ENCODE data around the gene PEAR1.

Gene PEAR1

DNA sequence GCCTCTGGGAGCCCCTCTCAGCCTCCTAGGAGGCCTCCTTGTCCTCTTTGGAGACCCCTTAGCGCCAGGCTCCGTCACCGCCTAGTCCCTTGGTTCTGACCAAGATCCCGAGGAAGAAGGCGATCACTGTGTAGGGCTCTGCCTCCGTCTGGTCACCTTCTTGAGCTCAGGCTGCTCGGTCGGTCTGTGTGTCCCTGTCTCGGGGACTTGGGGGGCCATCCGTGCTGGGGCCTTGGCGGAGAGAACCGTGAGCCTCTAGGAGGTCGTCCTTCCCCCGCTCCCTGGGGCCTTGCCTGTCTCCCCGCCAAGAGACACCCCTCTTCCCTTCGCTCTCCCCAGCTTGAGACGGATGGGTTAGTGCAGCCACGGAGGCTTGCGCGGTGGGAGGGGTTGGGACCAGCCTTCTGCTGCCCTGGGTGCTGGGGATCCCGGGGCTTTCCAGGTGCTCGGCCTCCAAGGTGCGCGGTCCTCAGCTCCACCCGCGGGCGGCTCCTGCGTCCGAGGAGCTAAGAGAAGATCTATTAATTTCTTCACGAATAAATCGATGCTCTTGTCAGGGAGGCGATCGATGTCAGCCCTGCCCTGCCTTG lies 33.9 kb upstream of the PEAR1 start:
- ChIA-PET POLR2A (interaction anchor here (1.1 to 1.2 kb wide), 2 partner anchors 131 to 134 kb away, joined by 3 to 6 read pairs; partner anchors contain the start of genes ISG20L2 and METTL25B), CTCF (interaction anchor here (0.7 to 8.8 kb wide), 57 partner anchors 9 to 309 kb away, joined by 3 to 163 read pairs (median 6); partner anchors contain the start of genes CRABP2, ISG20L2, METTL25B and NES)
- TF ChIP-seq, protein P1, sequence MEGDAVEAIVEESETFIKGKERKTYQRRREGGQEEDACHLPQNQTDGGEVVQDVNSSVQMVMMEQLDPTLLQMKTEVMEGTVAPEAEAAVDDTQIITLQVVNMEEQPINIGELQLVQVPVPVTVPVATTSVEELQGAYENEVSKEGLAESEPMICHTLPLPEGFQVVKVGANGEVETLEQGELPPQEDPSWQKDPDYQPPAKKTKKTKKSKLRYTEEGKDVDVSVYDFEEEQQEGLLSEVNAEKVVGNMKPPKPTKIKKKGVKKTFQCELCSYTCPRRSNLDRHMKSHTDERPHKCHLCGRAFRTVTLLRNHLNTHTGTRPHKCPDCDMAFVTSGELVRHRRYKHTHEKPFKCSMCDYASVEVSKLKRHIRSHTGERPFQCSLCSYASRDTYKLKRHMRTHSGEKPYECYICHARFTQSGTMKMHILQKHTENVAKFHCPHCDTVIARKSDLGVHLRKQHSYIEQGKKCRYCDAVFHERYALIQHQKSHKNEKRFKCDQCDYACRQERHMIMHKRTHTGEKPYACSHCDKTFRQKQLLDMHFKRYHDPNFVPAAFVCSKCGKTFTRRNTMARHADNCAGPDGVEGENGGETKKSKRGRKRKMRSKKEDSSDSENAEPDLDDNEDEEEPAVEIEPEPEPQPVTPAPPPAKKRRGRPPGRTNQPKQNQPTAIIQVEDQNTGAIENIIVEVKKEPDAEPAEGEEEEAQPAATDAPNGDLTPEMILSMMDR (IDR thresholded peaks at IDR 0.05; ENCODE audit: control extremely low read depth, extremely low read depth, low read depth, missing control alignments): no peak
- peak; percentile 48 for DNase-seq (ENCODE audit: extremely low spot score)

DNA sequence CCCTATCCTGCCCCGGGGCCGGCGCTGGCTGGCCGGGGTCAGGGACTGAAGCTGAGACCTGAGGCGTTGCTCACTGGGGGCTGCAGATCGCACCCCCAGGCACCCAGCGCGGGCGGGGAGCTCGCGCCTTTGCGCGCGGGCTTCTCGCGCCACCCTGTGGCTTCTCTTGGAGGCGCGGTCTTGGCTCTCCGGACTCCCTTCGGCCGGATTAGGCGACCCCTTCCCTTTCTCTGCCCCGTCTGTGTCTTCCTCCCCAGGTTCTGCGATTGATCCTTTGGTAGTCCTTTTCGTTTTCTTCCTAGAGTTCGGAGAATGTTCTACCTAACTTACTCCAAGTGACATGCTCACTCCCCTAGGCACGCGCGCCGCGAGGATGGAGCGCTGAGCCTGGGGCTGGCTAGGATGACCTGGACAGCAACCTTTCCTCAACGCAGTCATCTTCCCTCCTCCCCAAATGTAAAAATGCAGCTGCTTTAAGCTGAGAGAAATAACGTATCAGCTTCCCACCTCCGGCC lies 33.3 kb upstream of the PEAR1 start:
- POLR2A ChIA-PET: interaction anchor here (0.6 to 1.2 kb wide), 3 partner anchors 62 to 134 kb away, joined by 3 to 6 read pairs (median 3); partner anchors contain the start of genes ISG20L2 and METTL25B
- peak; percentile 85 for DNase-seq (ENCODE audit: extremely low spot score)
- TF ChIP-seq, protein P1 (IDR thresholded peaks at IDR 0.05; ENCODE audit: control extremely low read depth, extremely low read depth, low read depth, missing control alignments): peak; percentile 77
- CTCF ChIA-PET: interaction anchor here (0.6 to 8.8 kb wide), 60 partner anchors 9 to 233 kb away, joined by 3 to 163 read pairs (median 6); partner anchors contain the start of genes CRABP2, ISG20L2, METTL25B and NES

DNA sequence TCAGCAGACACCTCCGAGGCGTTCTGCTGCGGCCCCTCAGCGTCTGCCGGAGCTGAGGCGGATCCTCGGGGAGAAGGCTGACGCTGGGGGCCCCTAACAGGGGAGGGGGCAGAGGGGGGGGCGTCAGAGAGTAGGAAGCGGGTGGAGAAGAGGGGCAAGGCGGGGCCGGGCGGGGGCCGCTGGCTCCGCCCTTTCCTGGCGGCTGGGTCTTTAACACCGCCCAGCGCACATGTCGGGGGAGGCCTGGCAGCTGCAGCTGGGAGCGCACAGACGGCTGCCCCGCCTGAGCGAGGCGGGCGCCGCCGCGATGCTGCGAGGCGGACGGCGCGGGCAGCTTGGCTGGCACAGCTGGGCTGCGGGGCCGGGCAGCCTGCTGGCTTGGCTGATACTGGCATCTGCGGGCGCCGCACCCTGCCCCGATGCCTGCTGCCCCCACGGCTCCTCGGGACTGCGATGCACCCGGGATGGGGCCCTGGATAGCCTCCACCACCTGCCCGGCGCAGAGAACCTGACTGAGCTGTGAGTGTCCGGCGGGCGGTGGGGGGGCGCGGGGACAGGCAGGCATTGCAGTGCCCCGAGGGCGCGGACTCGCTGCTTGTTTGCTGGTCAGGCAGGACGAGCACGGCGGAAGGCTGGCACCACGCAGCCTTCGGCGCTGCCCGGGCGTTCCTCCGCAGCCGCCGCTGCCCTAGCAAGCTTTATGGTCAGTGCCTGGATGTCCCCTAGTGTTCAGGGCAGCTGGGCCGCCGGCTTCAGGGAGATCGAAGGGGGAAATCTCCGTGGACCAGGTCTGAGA lies 32.7 kb upstream of the PEAR1 start, which contains the start of gene NTRK1:
TSS of gene NTRK1 (plus strand) at position 238 of the 796 bp plus-strand sequence. CDS start at position 308, 70 bp downstream.
- TF ChIP-seq, protein P1 (IDR thresholded peaks at IDR 0.05; ENCODE audit: control extremely low read depth, extremely low read depth, low read depth, missing control alignments): no peak
- peak; percentile 77 for DNase-seq (ENCODE audit: extremely low spot score)
- ChIA-PET CTCF (interaction anchor here (0.6 to 8.8 kb wide), 43 partner anchors 8 to 233 kb away, joined by 3 to 163 read pairs (median 8); partner anchors contain the start of genes CRABP2, ISG20L2, METTL25B and NES), POLR2A (interaction anchor here (0.6 to 1.2 kb wide), 2 partner anchors 63 to 133 kb away, joined by 3 to 6 read pairs; partner anchors contain the start of genes ISG20L2 and METTL25B)

DNA sequence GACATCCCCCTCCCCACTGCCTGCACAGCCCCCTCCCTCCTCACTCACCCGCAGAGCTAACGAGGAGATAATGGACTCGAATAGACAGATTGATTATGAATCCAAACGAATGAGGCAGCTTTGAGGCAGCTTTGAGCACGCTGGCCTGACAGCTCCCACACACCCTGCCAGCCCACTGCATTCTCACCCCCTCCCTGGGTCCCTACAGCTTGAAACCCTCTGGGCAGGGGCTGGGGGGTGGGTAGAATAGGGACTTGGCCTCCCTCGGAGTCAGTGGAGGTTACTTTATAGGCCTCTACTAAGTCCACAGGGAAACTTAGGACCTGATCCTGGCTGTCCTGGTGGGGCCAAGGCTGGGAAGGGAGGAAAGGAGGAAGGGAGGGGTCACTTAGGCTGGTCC lies 30.9 kb upstream of the PEAR1 start:
- ChIA-PET POLR2A (no interaction called here), CTCF (interaction anchor here (0.8 to 8.8 kb wide), 10 partner anchors 16 to 235 kb away, joined by 3 to 163 read pairs (median 25); partner anchors contain the start of genes ISG20L2 and METTL25B)
- TF ChIP-seq, protein P1 (IDR thresholded peaks at IDR 0.05; ENCODE audit: control extremely low read depth, extremely low read depth, low read depth, missing control alignments): no peak
- no peak for DNase-seq (ENCODE audit: extremely low spot score)

DNA sequence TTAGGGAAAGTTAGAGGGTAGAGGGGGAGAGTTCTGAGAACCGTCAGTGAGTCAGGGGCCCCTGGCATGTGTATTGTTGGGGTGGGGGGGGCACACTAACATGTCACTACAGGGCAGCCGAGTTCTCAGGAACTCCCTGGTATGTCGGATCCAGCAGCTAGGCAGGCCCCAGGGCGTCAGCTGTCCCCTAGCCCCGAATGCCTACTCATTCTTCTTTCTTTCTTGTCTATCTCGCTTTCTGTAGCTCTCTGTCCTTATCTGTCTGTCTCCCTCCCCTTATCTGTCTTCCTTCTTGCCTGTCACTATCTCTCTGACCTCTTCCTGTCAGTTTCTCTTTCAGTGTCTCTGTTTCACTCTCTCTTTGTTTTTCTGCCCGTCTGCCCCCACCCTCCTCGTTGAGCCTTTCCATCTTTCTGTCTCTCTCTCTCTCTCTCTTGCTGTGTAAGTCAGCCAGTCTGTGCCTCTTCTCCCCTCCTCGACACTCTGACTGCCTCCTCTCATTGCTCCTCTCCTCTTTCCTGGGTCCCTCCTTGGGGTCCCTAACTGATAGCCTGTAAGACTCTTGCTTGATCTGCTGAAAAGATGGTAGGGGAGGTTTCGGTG lies 30.4 kb upstream of the PEAR1 start:
- CTCF ChIA-PET: interaction anchor here (1.0 to 8.8 kb wide), 6 partner anchors 16 to 173 kb away, joined by 3 to 163 read pairs (median 70); partner anchors contain the start of genes ISG20L2 and METTL25B
- no peak for DNase-seq (ENCODE audit: extremely low spot score)
- POLR2A ChIA-PET: no interaction called here
- TF ChIP-seq, protein P1 (IDR thresholded peaks at IDR 0.05; ENCODE audit: control extremely low read depth, extremely low read depth, low read depth, missing control alignments): no peak

Measured in GM10248 (cell line).